NCI-H2227 treated with DMSO at 0.1 percent for 48 hours (cell line): ENCODE results near the gene SNX21.
"Not testable (repeated sequence)": the region's sequence is repeated elsewhere in the genome, so short reads cannot be mapped to it uniquely, and the experiment has no call there.

Experiments
- DNase-seq: peaks from one replicate; lab custom pipeline; 2025; lab: John Stamatoyannopoulos, UW

The SNX21 gene

DNA sequence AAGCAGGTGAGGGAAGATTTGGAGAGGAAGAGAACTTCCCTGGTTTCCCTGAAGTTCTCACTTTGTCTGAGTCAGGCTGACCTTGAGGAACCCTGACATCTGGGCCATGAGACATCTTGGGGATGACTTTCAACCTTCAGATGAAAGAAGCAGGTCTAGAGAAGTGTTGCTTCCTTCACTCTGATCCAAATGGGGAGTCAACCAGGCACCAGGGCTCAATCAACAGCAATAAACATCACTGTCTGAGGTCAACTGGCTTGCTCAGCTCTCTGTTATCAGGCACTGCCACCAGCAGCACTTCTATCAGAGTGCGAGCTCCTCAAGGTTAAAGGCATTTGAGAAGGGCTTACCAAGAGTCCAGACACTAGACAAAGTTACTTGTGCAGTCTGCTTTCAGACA is 17.3 kb downstream of the SNX21 start:
- DNase-seq = no peak

DNA sequence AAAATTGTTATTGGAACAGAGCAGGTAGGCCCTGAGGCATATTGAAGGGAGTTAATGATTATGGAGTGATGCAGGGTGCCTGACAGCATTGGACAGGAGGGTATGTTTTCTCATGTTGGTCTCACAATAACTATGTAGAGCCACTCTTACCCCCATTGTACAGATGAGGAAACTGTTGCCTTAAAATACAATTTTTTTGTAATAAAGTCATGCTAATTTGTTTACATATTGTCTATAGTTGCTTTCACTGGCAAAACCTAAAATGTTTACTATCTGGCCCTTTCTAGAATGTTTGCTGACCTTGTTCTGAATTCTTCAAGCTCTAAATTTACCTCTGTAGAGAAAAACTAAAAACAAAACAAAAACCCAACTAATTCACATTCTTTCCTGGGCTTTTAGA is 17.9 kb downstream of the SNX21 start:
- no peak for DNase-seq

DNA sequence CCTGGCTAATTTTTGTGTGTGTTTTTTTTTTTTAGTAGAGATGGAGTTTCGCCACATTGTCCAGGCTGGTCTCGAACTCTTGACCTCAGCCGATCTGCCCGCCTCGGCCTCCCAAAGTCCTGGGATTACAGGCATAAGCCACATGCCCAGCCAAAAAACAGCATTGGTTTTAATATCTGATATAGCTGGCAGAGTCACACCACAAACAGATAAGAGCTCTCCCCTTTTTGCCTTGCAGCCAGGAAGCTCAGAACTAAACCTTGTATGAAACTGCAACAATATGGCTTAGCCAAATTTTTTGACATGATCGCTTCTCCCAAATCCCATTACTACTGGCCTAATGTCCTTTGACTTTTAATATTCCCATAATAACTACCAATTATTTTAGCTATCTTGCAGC is 18.7 kb downstream of the SNX21 start:
- DNase-seq = no peak

DNA sequence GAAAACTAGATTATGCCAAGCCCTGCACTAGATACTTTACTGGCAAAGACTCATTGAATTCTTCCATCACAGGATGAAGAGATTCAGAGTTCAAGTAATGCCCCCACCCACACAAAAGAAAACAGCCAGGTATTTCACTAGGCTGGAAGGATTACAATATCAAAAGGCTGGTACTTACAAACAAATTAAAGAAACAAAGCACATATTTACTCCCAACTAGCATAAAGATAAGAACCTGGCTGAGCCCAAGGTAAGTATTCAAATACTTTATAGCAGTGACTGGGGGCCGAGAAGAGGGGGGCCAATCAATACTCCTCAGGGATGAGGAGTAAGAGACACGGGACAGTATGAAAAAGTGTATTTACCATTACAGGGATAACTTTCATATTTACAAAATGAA is 19.9 kb downstream of the SNX21 start:
- DNase-seq = no peak

DNA sequence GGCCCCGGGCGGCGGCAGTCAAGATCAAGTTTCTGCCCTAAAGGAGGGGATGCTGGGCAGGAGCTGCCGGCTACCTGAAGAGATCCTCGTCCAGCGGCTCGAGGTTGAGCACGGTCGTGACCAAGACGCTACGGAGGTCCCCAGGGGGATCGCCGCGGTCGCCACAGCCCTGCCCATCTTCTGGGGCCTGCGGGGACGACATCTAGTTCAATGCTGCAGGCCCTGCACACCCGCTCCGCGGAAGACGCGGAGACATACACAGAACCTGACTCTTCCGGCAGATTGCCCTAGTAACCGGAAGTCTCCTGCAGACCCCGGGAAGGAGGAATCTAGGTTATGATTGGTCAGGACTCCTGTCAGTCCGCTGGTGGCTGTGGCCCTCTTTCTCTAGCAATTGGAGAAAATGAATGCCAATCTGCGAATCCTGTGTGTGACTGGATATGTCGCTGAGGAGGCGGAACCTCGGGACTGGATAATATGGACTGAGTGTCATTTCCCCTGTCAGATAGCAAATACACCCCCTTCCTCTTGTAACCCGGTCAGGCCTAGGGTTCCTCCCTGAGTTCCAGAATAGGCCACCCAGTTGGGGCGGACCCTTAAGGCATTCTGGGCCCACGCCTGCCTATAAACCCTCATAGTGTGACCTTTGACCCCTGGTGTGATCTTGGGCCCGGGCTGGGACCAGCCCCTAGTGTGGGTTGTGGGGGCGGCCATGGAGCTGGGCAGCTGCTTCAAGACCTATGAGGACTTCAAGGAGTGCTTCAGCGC is 23.7 kb downstream of the SNX21 start, which contains the start of the genes ACOT8 and ZSWIM3:
TSS of gene ACOT8 (minus strand) at position 279 of the 768 bp plus-strand sequence. CDS start at position 202, 77 bp downstream.
TSS of gene ZSWIM3 (plus strand) at position 501 of the 768 bp plus-strand sequence. CDS start at position 713, 212 bp downstream.
- peak; percentile 99 for DNase-seq

DNA sequence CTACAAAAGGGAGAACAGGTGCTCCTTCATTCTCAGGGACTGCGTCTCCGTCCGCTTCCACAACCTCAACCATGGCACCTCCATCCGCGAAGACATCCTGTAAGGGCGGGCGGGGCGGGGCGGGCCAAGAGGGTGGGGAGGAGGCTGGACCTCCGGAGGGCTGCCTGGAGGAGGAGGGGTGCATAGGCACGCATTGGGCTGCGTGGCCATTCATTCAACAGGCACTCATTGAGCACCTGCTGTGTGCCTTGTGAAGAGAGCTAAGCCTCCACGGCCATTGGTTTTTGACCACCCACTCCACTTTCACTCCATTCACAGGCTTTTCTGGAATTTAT is 24.2 kb downstream of the SNX21 start:
- DNase-seq = no peak

DNA sequence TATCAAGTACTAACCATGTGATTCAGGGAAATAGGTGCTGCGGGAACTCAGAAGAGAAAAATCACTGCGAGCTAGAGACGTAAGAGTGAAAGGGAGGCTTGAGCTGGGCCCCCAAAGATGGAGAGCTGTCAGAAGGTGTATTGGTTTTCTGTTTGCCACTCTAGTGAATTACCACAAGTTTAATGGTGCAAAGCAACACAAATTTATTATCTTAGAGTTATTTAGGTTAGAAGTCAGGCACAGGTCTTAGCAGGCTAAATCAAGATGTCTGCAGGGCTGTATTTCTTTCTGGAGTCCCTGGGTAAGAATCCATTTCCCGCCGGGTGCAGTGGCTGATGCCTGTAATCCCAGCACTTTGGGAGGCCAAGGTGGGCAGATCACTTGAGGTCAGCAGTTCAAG is 26.3 kb downstream of the SNX21 start:
- DNase-seq = no peak

DNA sequence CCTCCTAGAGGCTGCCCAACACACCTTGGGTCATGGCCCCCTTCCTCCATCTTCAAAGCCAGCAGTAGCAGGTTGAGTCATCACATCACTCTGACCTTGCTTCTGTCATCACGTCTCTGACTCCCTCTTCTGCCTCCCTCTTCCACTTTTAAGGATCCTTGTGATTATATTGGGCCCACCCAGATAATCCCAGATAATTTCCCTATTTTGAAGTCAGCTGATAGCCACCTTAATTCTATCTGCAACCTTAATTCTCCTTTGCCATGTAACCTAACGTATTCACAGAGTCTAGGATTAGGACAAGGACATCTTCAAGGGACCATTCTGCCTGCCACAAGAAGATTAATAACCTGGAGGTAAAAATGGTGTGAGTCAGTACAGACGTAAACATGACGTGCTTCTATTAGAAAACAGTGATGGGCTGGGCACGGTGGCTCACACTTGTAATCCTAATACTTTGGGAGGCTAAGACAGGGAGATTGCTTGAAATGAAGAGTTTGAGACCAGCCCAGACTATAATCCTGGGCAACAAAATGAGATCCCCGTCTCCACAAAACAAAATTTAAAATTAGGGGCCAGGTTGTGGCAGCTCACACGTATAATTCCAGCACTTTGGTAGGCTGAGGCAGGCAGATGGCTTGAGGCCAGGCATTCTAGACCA is 27.1 kb downstream of the SNX21 start:
- DNase-seq = no peak

DNA sequence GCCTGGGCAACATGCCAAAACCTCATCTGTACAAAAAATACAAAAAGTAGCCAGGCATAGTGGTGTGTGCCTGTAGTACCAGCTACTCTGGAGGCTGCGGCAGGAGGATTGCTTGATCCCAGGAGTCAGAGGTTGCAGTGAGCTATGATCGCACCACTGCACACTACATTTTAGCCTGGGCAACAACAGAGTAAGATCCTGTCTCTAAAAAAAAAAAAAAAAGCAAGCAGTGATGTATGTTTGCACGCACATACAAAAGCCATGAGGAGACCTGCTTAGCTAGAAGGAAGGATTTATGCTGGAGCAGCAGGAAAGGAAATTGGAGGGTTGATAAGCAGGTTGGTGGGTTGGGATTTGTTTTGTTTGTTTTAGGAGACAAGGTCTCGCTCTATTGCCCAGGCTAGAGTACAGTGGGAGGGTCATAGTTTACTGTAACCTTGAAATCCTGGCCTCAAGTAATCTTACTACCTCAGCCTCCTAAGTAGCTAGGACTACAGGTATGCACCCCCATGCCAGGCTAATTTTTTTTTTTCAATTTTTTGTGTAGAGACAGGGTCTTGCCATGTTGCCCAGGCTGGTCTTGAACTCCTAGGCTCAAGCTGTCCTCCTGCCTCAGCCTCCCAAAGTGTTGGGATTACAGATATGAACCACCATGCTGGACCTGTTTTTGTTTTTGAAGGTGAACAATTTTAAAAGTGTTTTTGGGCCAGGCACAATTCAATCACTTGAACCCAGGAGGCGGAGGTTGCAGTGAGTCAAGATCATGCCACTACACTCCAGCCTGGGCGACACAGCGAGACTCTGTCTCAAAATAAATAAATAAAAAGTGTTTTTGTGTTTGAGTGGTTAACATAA is 27.8 kb downstream of the SNX21 start:
- DNase-seq = no peak

DNA sequence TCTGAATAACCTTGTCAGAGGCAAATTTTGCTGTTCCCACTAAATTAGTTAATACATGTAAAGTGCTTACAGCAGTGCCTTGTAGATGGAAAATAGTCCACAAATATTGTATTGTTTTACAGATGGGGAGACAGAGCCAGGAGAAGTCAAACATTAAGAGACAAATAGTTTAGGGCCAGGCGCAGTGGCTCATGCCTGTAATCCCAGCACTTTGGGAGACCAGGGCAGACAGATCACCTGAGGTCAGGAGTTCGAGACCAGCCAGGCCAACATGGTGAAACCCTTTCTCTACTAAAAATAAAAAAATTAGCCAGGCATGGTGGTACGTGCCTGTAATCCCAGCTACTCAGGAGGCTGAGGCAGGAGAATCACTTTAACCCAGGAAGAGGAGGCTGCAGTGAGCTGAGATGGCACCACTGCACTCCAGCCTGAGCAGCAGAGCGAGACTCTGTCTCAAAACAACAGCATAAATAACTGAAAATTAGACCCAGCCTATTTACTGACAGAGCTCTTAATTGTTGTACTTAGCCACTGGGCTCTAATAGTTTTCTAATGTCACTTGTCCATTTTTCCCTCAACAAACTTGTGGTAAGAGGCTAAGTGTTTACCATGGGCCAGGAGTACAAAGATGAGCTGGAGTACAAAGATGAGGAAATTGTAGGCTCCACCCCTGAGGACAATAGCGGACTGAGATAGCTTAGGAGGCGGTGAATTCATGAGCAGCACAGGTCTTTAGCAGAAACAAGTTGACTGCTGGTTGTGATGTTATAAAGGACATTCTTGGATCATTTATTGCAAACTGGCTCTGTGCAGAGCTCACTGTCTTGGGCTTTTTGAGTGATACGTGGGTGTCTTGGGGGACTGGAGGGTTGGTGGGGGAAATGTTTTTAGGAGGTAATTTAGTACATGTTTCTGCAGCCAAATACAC is 30.2 kb downstream of the SNX21 start:
- peak; percentile 40 for DNase-seq

DNA sequence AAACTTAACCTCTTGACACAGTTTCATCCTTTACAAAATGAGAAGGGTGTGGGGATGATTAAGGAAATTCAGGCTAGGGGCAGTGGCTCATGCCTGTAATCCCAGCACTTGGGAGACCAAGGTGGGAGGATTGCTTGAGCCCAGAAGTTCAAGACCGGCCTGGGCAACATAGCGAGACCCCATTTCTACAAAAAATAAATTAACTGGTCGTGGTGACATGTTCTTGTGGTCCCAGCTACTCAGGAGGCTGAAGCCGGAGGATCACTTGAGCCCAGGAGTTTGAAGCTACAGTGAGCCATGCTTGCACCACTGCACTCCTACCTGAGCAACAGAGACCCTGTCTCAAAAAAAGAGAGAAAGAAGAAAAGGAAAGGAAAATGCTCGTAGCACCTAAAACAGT is 32.9 kb downstream of the SNX21 start:
- DNase-seq = no peak

DNA sequence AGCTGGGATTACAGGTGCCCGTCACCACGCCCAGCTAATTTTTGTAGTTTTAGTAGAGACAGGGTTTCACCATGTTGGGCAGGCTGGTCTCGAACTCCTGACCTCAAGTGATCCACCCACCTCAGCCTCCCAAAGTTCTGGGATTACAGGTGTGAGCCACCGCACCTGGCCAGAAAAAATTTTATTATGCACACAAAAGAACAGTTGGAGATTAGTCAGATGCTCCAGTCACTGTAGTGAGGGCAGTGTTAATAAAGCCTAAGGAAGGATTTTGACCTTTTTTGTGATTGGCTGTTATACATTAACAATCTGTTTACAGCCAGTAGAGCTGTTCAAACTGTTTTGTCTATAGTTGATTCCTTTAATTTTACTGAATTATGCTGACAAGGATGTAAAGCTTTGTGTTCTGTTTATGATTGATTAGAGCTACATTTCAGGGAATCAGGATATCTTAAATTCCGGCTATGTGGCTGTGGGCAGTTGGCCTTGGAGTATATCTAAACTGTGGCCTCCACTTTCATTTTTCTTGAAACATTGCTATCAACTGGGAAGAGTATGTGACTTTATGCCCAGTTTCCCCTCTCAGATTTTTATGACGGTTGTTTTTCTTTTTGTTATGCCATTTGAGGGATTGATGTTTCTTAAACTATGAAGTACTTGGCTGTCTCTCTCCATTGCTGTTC is 33.7 kb downstream of the SNX21 start:
- no peak for DNase-seq

DNA sequence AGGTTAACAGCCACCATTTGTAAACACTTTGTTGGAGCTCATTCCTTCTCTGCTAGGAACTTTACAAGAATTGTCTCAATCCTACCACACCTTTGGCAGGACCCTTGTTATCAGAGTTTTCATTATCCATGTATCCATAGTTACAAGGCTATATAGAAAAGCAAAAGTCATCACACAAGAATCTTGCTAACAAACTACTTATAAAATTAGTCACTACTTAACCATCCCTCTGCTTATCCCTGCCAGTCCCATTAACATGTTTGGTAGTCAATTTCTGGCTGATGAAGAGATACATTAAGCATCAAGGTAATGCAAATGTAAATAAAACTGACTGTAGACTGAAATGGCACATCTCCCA is 34.2 kb downstream of the SNX21 start:
- no peak for DNase-seq

DNA sequence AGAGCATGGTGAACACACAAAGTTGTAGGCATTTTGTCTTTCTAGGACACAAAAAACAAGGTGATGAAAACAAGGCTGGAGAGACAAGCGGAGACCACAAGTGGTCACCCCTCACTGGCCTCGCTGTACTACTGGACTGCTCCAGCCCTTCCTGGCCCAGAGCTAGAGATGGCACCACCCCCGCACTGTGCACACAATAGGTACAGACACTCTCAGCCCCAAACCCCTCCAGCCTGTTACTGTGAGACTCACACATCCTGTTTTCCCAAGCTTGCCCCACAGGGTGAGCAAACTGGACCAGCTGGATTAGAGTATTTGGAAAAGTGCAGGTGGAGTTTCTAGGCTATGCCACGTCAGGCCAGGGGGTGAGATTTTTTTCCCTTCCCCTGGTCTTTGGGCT is 39.0 kb downstream of the SNX21 start:
- no peak for DNase-seq

DNA sequence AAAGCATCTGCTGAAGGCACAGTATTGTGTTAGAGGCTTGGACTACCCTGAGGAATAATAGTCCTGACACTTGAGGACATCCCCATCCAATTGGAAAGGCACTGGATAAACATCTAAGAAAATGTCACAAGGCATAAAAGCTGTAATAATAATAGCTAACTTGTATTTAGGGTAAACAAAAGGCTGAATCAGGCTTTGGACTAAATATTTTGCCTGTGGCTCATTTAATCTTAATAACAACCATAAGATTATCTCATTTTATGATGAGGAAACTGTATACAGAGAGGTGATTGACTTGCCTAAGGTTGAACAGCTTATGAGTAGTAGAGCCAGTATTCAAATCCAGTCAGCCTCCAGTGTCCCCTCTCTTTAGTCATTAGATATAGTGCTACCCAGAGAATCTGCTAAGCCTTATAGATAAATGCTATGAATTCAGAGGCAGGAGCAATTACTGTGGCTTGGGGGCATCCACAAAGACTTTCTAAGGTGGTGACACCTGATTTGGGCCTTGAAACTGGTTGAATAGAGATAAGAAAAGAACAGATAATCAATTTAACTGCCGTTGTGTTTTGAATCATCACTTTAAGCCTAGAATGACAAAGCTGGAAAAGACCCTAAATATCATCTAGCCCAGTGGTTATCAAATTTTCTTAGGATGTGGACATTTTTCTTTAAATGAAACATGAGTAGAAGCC is 40.0 kb downstream of the SNX21 start:
- DNase-seq = no peak

DNA sequence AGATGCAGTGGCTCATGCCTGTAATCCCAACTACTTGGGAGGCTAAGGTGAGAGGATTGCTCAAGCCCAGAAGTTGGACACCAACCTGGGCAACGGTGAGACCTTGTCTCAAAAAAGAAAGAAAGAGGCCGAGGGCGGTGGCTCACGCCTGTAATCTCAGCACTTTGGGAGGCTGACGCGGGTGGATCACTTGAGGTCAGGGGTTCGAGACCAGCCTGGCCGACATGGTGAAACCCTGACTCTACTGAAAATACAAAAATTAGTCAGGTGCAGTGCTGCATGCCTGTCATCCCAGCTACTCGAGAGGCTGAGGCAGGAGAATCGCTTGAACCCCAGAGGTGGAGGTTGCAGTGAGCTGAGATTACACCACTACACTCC is 40.5 kb downstream of the SNX21 start:
- not testable (repeated sequence) for DNase-seq

DNA sequence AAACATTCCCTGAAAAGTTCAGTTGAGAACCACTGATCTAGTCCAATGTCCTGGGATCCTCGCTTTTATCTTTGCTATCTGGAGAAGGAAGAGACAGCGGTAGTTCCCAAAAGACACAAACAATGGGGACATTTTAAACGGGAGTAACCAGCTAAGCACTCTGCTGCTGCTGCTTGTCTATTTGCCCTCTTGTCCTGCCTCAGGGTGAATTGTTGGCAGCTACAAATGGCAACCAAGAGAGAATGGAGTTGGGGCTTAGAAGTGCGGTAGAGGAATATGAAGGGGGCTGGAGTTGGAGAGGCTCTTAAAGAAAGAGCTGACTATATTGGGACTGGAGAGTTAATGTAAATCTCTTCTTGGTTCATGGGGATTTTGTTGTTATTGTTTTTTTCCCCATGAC is 41.0 kb downstream of the SNX21 start:
- no peak for DNase-seq

DNA sequence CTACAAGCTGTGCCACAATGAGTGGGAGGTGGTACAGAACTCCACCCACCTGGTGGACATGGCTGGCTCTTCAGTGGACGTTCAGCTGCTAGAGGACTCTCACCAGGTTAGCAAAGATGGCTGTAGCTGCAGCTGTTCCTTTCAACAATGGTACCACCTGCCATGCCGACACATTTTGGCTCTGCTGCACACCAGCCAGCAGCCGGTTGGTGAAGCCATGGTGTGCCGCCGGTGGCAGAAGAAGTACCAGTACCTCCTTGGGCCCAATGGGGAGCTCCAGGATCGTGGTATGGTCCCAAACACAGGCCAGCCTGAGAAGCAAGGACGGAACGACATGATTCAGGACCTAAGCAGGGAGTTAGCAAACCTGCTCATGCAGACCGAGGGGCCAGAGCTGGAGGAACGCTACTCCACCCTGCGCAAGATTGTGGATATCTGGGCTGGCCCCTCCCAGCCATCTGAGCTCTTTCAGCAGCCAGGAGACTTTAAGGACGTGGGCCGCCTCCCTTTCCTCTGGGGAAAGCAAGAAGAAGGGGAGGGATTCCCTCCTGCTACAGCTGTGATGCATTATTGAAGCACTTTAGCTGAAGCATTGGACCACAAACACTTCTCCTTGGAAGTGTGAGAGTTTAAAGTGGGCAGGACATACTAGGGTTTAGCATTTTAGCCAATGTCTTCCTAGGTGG is 44.6 kb downstream of the SNX21 start:
- no peak for DNase-seq

DNA sequence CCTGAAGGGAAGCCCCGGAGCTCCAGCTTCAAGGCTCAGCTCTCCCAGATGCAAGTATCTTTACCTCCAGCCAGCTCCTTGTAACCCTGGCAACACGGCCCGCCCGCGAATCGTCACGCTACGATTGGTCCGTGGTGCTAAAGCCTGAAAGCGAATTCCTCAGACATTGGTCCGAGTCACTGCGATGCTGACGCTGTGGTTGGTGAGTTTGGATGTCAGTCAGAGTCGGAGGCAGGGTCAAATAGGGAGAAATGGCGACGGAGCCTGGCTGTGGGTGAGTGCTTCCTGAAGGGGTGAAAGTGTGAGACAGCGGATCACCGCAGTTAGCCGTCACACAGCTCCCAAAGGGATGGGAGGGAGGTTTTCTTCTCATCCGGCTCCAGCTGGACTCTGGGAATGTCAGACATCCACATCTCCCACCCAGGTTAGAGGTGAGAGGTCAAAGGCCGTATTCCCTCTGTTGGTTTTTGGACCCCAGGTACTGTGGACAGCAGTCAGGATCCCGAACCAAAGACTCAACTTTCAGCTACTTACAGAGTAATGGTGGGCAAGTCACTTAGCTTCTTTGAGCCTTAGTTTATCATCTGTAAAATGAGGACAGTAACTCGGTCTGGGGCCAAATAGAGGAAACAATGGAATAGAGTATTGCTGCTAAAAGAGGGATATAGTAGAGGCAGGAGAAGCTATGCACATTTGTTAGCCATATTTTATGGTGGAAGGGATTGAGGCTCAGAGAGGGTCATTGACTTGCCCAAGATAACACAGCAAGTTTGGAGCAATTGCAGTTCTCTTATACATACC is 47.6 kb downstream of the SNX21 start, which contains the start of gene ZSWIM1:
TSS of gene ZSWIM1 (plus strand) at position 240 of the 801 bp plus-strand sequence. CDS start 1,366 bp downstream, outside the sequence.
- DNase-seq = peak; percentile 97
